HFFc6 (cell line): ENCODE results near the gene IGFL2. TPM values are rescaled to one million over a fixed set of nuclear protein-coding genes. Genes with fewer than 3 reads are reported as not detected.
"Not testable (repeated sequence)": the region's sequence is repeated elsewhere in the genome, so short reads cannot be mapped to it uniquely, and the experiment has no call there.

Source experiments
- DNase-seq: peaks from one replicate; pipeline ENCODE4 v3.0.0-alpha.2; 2018
- H3K27ac Mint-ChIP-seq: 2 replicates; pipeline ENCODE4 v1.8.0; 2020; ENCODE audit warnings: mild to moderate bottlenecking, mixed read lengths
- H3K27me3 Mint-ChIP-seq: 2 replicates; pipeline ENCODE4 v1.8.0; 2021; ENCODE audit warnings: mild to moderate bottlenecking, moderate library complexity, mixed read lengths; ENCODE audit not compliant: insufficient read depth
- H3K36me3 Mint-ChIP-seq: 2 replicates; pipeline ENCODE4 v1.8.0; 2021; ENCODE audit warnings: low read depth, mixed read lengths
- H3K4me1 Mint-ChIP-seq: 2 replicates; pipeline ENCODE4 v1.8.0; 2020; ENCODE audit warnings: low read depth, mixed read lengths
- H3K4me3 Mint-ChIP-seq: 2 replicates; pipeline ENCODE4 v1.8.0; 2020; ENCODE audit warnings: mild to moderate bottlenecking, moderate library complexity, mixed read lengths
- H3K9me3 Mint-ChIP-seq: 2 replicates; pipeline ENCODE4 v1.8.0; 2020; ENCODE audit warnings: mild to moderate bottlenecking, mixed read lengths
- CTCF ChIP-seq: fragments of 200-600 bp; sonication (generic); IDR thresholded peaks from 2 replicates; pipeline ENCODE4 v1.5.0; 2021; ENCODE audit warnings: antibody characterized with exemption, mild to moderate bottlenecking
- total RNA-seq, 6 experiments: library from RNA; stranded (reverse); fragmentation: NEBNext Ultra II Directional; extraction: Animal tissue kit (Norgen Biotek cat#: 25700); gene quantifications; 2 replicates in 1 of 6; 3 replicates in 5 of 6; pipeline ENCODE4 v1.2.3, GENCODE V29; 2021

Gene IGFL2
- total RNA-seq, 6 experiments from 2014 or later, result not detected

- Mint-ChIP-seq H3K9me3 (no peaks in the 10 kb centered on the region), H3K27me3 (peaks cover 17% of the 10 kb centered on the region), H3K4me1 (peaks cover 47% of the 10 kb centered on the region), H3K36me3 (no peaks in the 10 kb centered on the region), H3K27ac (peak overlapping the region; percentile 83), H3K4me3 (peak overlapping the region; percentile 67)
- DNase-seq, result peak; percentile 10
- no peak for TF ChIP-seq CTCF
Measured at GRCh38 chr19:46181388-46181779, 33.3 kb downstream of the IGFL2 start.

GRCh38 chr19:46182476-46182875 is 34.4 kb downstream of the IGFL2 start:
- TF ChIP-seq CTCF, result no peak
- H3K27ac Mint-ChIP-seq, result no peak overlapping the region
- DNase-seq, result no peak
- peaks cover 19% of the 10 kb centered on the region for H3K27me3 Mint-ChIP-seq
- H3K9me3 Mint-ChIP-seq, result no peaks in the 10 kb centered on the region
- peaks cover 47% of the 10 kb centered on the region for H3K4me1 Mint-ChIP-seq
- H3K4me3 Mint-ChIP-seq, result no peak overlapping the region
- H3K36me3 Mint-ChIP-seq, result no peaks in the 10 kb centered on the region

GRCh38 chr19:46184775-46185710 is 37.0 kb downstream of the IGFL2 start:
- peak overlapping the region; percentile 74 for H3K27ac Mint-ChIP-seq
- H3K27me3 Mint-ChIP-seq, result peaks cover 27% of the 10 kb centered on the region
- peak; percentile 62 for DNase-seq
- H3K36me3 Mint-ChIP-seq, H3K9me3 Mint-ChIP-seq: not testable (repeated sequence)
- peaks cover 47% of the 10 kb centered on the region for H3K4me1 Mint-ChIP-seq
- H3K4me3 Mint-ChIP-seq, result peak overlapping the region; percentile 47

- Mint-ChIP-seq H3K27ac (no peak overlapping the region), H3K4me3 (no peak overlapping the region), H3K36me3 (no peaks in the 10 kb centered on the region), H3K9me3 (no peaks in the 10 kb centered on the region), H3K27me3 (peaks cover 37% of the 10 kb centered on the region), H3K4me1 (peaks cover 38% of the 10 kb centered on the region)
- TF ChIP-seq CTCF, result no peak
- DNase-seq, result no peak
Measured at GRCh38 chr19:46186101-46186716, 38.2 kb downstream of the IGFL2 start.

- H3K4me1 Mint-ChIP-seq, result peaks cover 33% of the 10 kb centered on the region
- no peaks in the 10 kb centered on the region for H3K36me3 Mint-ChIP-seq
- no peak for DNase-seq
- H3K27ac Mint-ChIP-seq, result no peak overlapping the region
- H3K27me3 Mint-ChIP-seq, result peaks cover 41% of the 10 kb centered on the region
- no peak for TF ChIP-seq CTCF
- H3K4me3 Mint-ChIP-seq, result no peak overlapping the region
- H3K9me3 Mint-ChIP-seq, result no peaks in the 10 kb centered on the region
Measured at GRCh38 chr19:46186717-46187101, 38.7 kb downstream of the IGFL2 start.
